GM18498 (cell line): ENCODE data around the gene ETV6.

Source experiments
- ATAC-seq: cut with Tn5 transposase; IDR thresholded peaks from one replicate; pipeline ENCODE4 v1.9.1; 2021; ENCODE audit warnings: mild to moderate bottlenecking, moderate library complexity; ENCODE audit not compliant: unreplicated experiment

ETV6 gene

GRCh38 chr12:11876307-11876706 is 226.8 kb downstream of the ETV6 start:
- no peak for ATAC-seq

GRCh38 chr12:11877102-11877826 is 227.8 kb downstream of the ETV6 start:
- ATAC-seq = no peak

- no peak for ATAC-seq
These were observed 228.7 kb downstream of the ETV6 start for GRCh38 chr12:11877869-11878780.

GRCh38 chr12:11879306-11879705 is 229.8 kb downstream of the ETV6 start:
- no peak for ATAC-seq

- ATAC-seq = no peak
These were observed 230.9 kb downstream of the ETV6 start for GRCh38 chr12:11880381-11880780.

GRCh38 chr12:11881835-11882234 is 232.4 kb downstream of the ETV6 start:
- no peak for ATAC-seq

GRCh38 chr12:11882301-11883019 is 233.0 kb downstream of the ETV6 start:
- ATAC-seq = peak; percentile 55

- ATAC-seq = no peak
These were observed 234.6 kb downstream of the ETV6 start for GRCh38 chr12:11884116-11884515.

GRCh38 chr12:11884706-11885105 is 235.2 kb downstream of the ETV6 start:
- no peak for ATAC-seq

- no peak for ATAC-seq
These were observed 236.0 kb downstream of the ETV6 start for GRCh38 chr12:11885261-11886038.

GRCh38 chr12:11886339-11886738 is 236.9 kb downstream of the ETV6 start:
- ATAC-seq = no peak

GRCh38 chr12:11888029-11888428 is 238.6 kb downstream of the ETV6 start:
- ATAC-seq = no peak

- no peak for ATAC-seq
These were observed 241.9 kb downstream of the ETV6 start for GRCh38 chr12:11891346-11891745.

- ATAC-seq = no peak
These were observed 242.4 kb downstream of the ETV6 start for GRCh38 chr12:11891754-11892386.

GRCh38 chr12:11893998-11894397 is 244.5 kb downstream of the ETV6 start:
- no peak for ATAC-seq

GRCh38 chr12:11894890-11895289 is 245.4 kb downstream of the ETV6 start:
- no peak for ATAC-seq

GRCh38 chr12:11895421-11896078 is 246.1 kb downstream of the ETV6 start:
- ATAC-seq = no peak

GRCh38 chr12:11896417-11896929 is 247.0 kb downstream of the ETV6 start:
- ATAC-seq = no peak

- ATAC-seq = no peak
These were observed 248.4 kb downstream of the ETV6 start for GRCh38 chr12:11897923-11898322.
